ENCODE data around the gene CACNA2D4. TPM values are rescaled to one million over a fixed set of nuclear protein-coding genes. Genes with fewer than 3 reads are reported as not detected.
A peak's percentile ranks its signal among the peaks of the same experiment; 100 is the strongest.

The CACNA2D4 gene
- total and polyA plus RNA-seq, 2 of the 13 experiments (the other 11 are each of a cell fraction or from before 2014, with no cell fraction given): 14.2 to 136 TPM

GRCh38 chr12:1842905-1843640 is 75.4 kb downstream of the CACNA2D4 start:
- H3K4me1 ChIP-seq (ENCODE audit: insufficient read depth, low read length): peaks cover 39% of the 10 kb centered on the region
- H4K20me1 ChIP-seq (ENCODE audit: insufficient read depth, low read length): no peaks in the 10 kb centered on the region
- WGBS (ENCODE audit: low lambda C conversion rate): 48% methylated on average over 11 of the region's 16 CpGs
- H3K9ac ChIP-seq (ENCODE audit: insufficient read depth, low read depth, low read length): no peak overlapping the region
- peaks cover 9 to 40% of the 10 kb centered on the region in 2 experiments for H3K27me3 ChIP-seq (ENCODE audit: control insufficient read depth in 1 of 2, insufficient read depth in 2 of 2, low read length in 2 of 2)
- no peaks in the 10 kb centered on the region for H3K36me3 ChIP-seq (replicated peaks in 1 of 2; ENCODE audit: control insufficient read depth in 1 of 2, insufficient read depth in 2 of 2, low read length in 2 of 2)
- DNase-seq (ENCODE audit: low spot score): no peak
- intact Hi-C loops (cut with micrococcal nuclease; ENCODE audit: unreplicated experiment): loop anchor here (1.0 kb wide), 1 partner anchor 17 kb away; no protein-coding TSS in a partner anchor
- no peak overlapping the region for H3K4me2 ChIP-seq (ENCODE audit: low read depth, low read length)
- no TSS peak for BruUV-seq (replicated peaks)
- no peak for FAIRE-seq
- H3K4me3 ChIP-seq (replicated peaks in 1 of 3; ENCODE audit: insufficient read depth in 1 of 3, low read depth in 2 of 3, low read length in 3 of 3): no peak overlapping the region
- CTCF ChIA-PET (ENCODE audit: low intra/inter-chr PET ratio, low total read pairs): no interaction called here
- no peak for ATAC-seq
- H3K9me3 ChIP-seq (ENCODE audit: low read length): no peaks in the 10 kb centered on the region
- in situ Hi-C loops (cut with HindIII; ENCODE audit: extremely low pct_ligation_motif_present, low pct_unique_long_range_greater_than_20kb): no loop called here
- peak; percentile 93 for TF ChIP-seq ZNF768 (CRISPR knock-in tag; IDR thresholded peaks at IDR 0.05)
- TF ChIP-seq HOXA3 (CRISPR knock-in tag; IDR thresholded peaks at IDR 0.05): no peak
- peak; percentile 78 for TF ChIP-seq MNT (IDR thresholded peaks at IDR 0.05)
- POLR2A ChIA-PET: no interaction called here
- H3K79me2 ChIP-seq (ENCODE audit: insufficient read depth, low read length): no peaks in the 10 kb centered on the region
- no peak overlapping the region for H3K27ac ChIP-seq (ENCODE audit: extremely low read length, insufficient read depth, low read length)
- H2AFZ ChIP-seq (ENCODE audit: low read length): no peak overlapping the region

- no peaks in the 10 kb centered on the region for H3K36me3 ChIP-seq (replicated peaks in 1 of 2; ENCODE audit: control insufficient read depth in 1 of 2, insufficient read depth in 2 of 2, low read length in 2 of 2)
- H3K27ac ChIP-seq (ENCODE audit: extremely low read length, insufficient read depth, low read length): no peak overlapping the region
- DNase-seq (ENCODE audit: low spot score) (no peak), ATAC-seq (no peak), FAIRE-seq (no peak)
- H3K27me3 ChIP-seq (ENCODE audit: control insufficient read depth in 1 of 2, insufficient read depth in 2 of 2, low read length in 2 of 2): peaks cover 8 to 35% of the 10 kb centered on the region in 2 experiments
- 75% methylated on average over 15 of the region's 18 CpGs for WGBS (ENCODE audit: low lambda C conversion rate)
- ChIA-PET POLR2A (no interaction called here), CTCF (ENCODE audit: low intra/inter-chr PET ratio, low total read pairs) (no interaction called here)
- TF ChIP-seq PATZ1 (CRISPR knock-in tag; IDR thresholded peaks at IDR 0.05) (no peak), ZNF850 (CRISPR knock-in tag; conservative IDR thresholded peaks at IDR 0.05) (no peak), ATF3 (CRISPR knock-in tag; IDR thresholded peaks at IDR 0.05) (no peak), ZFAT (CRISPR knock-in tag; conservative IDR thresholded peaks at IDR 0.05) (no peak), PRDM15 (CRISPR knock-in tag; IDR thresholded peaks at IDR 0.05) (no peak)
- no peaks in the 10 kb centered on the region for H3K79me2 ChIP-seq (ENCODE audit: insufficient read depth, low read length)
- H4K20me1 ChIP-seq (ENCODE audit: insufficient read depth, low read length): no peaks in the 10 kb centered on the region
- H3K4me3 ChIP-seq (replicated peaks in 1 of 3; ENCODE audit: insufficient read depth in 1 of 3, low read depth in 2 of 3, low read length in 3 of 3): no peak overlapping the region
- H3K4me1 ChIP-seq (ENCODE audit: insufficient read depth, low read length): peaks cover 42% of the 10 kb centered on the region
- in situ Hi-C loops (cut with HindIII; ENCODE audit: extremely low pct_ligation_motif_present, low pct_unique_long_range_greater_than_20kb) (no loop called here), intact Hi-C loops (cut with micrococcal nuclease; ENCODE audit: unreplicated experiment) (loop anchor here (1.0 kb wide), 1 partner anchor 18 kb away; no protein-coding TSS in a partner anchor)
- H3K9ac ChIP-seq (ENCODE audit: insufficient read depth, low read depth, low read length): no peak overlapping the region
- H2AFZ ChIP-seq (ENCODE audit: low read length): no peak overlapping the region
- BruUV-seq (replicated peaks): no TSS peak
- H3K9me3 ChIP-seq (ENCODE audit: low read length): no peaks in the 10 kb centered on the region
- H3K4me2 ChIP-seq (ENCODE audit: low read depth, low read length): no peak overlapping the region
Observed at GRCh38 chr12:1842183-1842904, 76.1 kb downstream of the CACNA2D4 start.
